ENCODE measurements around the gene VWC2L.

GRCh38 chr2:214367171-214367570 lies 43.7 kb upstream of the VWC2L start:
- TF ChIP-seq CTCF (IDR thresholded peaks at IDR 0.05) (no peak), POLR2AphosphoS5 (IDR thresholded peaks at IDR 0.05) (no peak), POLR2A (IDR thresholded peaks at IDR 0.05) (no peak), EP300 (IDR thresholded peaks at IDR 0.05) (no peak)

All from sigmoid colon (tissue), 4 donors.